ENCODE data around the gene NAPEPLD.
"Not testable (repeated sequence)": the region's sequence is repeated elsewhere in the genome, so short reads cannot be mapped to it uniquely, and the experiment has no call there.

Gene NAPEPLD

DNA sequence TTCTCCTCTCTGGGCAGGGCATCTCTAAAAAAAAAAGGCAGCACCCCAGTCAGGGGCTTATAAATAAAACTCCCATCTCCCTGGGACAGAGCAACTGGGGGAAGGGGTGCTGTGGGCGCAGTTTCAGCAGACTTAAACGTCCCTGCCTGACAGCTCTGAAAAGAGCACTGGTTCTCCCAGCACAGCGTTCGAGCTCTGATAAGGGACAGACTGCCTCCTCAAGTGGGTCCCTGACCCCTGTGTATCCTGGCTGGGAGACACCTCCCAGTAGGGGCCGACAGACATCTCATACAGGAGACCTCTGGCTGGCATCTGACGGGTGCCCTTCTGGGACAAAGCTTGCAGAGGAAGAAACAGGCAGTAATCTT is 42.2 kb downstream of the NAPEPLD start:
- not testable (repeated sequence) for H3K4me1 ChIP-seq (ENCODE audit: control insufficient read depth, insufficient read depth, low read length); DNase-seq (ENCODE audit: low read depth, low spot score); H3K27ac ChIP-seq (ENCODE audit: low read length); H3K36me3 ChIP-seq (ENCODE audit: control insufficient read depth, insufficient read depth, low read length); H3K4me3 ChIP-seq (ENCODE audit: low read length); H3K9me3 ChIP-seq (ENCODE audit: control insufficient read depth, insufficient read depth, low read length); H3K27me3 ChIP-seq (ENCODE audit: control insufficient read depth, insufficient read depth, low read length)
- WGBS (ENCODE audit: insufficient coverage, insufficient read length): no CpG with 5 or more reads among the region's 6 CpGs

DNA sequence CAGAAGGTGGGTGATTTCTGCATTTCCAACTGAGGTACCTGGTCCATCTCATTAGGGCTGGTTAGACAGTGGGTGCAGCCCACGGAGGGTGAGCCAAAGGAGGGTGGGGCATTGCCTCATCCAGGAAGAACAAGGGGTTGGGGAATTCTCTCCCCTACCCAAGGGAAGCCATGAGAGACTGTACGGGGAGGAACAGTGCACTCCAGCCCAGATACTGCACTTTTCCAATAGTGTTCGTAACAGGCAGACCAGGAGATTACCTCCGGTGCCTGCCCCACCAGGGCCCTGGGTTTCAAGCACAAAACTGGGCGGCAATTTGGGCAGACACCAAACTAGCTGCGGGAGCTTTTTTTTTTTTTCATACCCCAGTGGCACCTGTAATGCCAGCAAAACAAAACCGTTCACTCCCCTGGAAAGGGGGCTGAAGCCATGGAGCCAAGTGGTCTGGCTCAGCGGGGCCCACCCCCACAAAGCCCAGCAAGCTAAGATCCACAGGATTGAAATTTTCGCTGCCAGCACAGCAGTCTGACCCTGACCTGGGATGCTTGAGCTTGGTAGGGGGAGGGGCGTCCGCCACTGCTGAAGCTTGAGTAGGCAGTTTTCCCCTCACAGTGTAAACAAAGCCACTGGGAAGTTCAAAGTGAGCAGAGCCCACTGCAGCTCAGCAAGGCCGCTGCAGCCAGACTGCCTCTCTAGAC is 42.7 kb downstream of the NAPEPLD start:
- no peaks in the 10 kb centered on the region for H3K36me3 ChIP-seq (ENCODE audit: control insufficient read depth, insufficient read depth, low read length)
- H3K4me1 ChIP-seq (ENCODE audit: control insufficient read depth, insufficient read depth, low read length): peaks cover 2% of the 10 kb centered on the region
- H3K27me3 ChIP-seq (ENCODE audit: control insufficient read depth, insufficient read depth, low read length): no peaks in the 10 kb centered on the region
- no peak overlapping the region for H3K4me3 ChIP-seq (ENCODE audit: low read length)
- peak; percentile 25 for DNase-seq (ENCODE audit: low read depth, low spot score)
- H3K27ac ChIP-seq (ENCODE audit: low read length): no peak overlapping the region
- no peaks in the 10 kb centered on the region for H3K9me3 ChIP-seq (ENCODE audit: control insufficient read depth, insufficient read depth, low read length)
- no CpG with 5 or more reads among the region's 12 CpGs for WGBS (ENCODE audit: insufficient coverage, insufficient read length)

DNA sequence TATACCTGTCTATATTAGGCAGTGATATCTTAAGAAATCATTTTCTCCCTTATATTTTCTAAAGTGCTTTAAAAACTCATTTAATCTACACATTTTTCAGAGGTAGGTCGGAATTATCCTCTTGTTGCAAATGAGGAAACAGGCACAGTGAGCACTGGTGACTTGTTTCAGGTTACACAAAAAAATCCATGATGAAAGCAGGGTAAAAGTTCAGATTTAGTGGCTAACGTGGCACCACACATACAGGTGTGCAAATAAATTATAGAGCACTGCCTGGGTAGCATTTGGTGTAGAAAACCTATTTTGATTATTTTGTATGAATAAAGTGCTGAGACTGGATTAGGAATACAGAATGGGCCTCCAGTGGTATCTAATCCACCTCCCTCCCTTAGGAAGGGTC is 47.4 kb downstream of the NAPEPLD start:
- H3K9me3 ChIP-seq (ENCODE audit: control insufficient read depth, insufficient read depth, low read length): no peaks in the 10 kb centered on the region
- WGBS (ENCODE audit: insufficient coverage, insufficient read length): no CpG with 5 or more reads among the region's 2 CpGs
- no peaks in the 10 kb centered on the region for H3K4me1 ChIP-seq (ENCODE audit: control insufficient read depth, insufficient read depth, low read length)
- no peak for DNase-seq (ENCODE audit: low read depth, low spot score)
- no peaks in the 10 kb centered on the region for H3K36me3 ChIP-seq (ENCODE audit: control insufficient read depth, insufficient read depth, low read length)
- H3K27ac ChIP-seq (ENCODE audit: low read length): no peak overlapping the region
- H3K27me3 ChIP-seq (ENCODE audit: control insufficient read depth, insufficient read depth, low read length): no peaks in the 10 kb centered on the region
- no peak overlapping the region for H3K4me3 ChIP-seq (ENCODE audit: low read length)

DNA sequence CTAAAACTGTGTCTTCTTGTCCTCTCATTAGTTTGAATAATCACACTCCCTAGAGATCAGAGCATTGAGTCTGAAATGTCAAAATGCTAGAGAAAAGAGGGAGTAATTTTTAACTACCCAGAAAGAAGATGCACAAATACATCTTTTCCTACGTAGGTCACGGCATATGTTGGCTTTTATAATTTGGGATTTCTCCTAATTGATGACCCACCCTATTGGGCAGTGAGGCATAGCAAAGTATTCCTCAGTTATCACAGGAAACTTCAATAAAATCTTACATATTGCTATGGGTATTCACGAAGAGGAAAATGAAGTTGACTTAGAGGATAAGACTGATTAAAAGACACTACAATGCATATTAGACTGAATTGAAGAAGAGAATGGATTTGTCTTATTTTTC is 48.6 kb downstream of the NAPEPLD start:
- WGBS (ENCODE audit: insufficient coverage, insufficient read length): no CpG with 5 or more reads among the region's 3 CpGs
- Histone ChIP-seq H3K9me3 (ENCODE audit: control insufficient read depth, insufficient read depth, low read length) (no peaks in the 10 kb centered on the region), H3K4me1 (ENCODE audit: control insufficient read depth, insufficient read depth, low read length) (no peaks in the 10 kb centered on the region), H3K4me3 (ENCODE audit: low read length) (no peak overlapping the region), H3K36me3 (ENCODE audit: control insufficient read depth, insufficient read depth, low read length) (no peaks in the 10 kb centered on the region), H3K27ac (ENCODE audit: low read length) (no peak overlapping the region), H3K27me3 (ENCODE audit: control insufficient read depth, insufficient read depth, low read length) (no peaks in the 10 kb centered on the region)
- no peak for DNase-seq (ENCODE audit: low read depth, low spot score)

DNA sequence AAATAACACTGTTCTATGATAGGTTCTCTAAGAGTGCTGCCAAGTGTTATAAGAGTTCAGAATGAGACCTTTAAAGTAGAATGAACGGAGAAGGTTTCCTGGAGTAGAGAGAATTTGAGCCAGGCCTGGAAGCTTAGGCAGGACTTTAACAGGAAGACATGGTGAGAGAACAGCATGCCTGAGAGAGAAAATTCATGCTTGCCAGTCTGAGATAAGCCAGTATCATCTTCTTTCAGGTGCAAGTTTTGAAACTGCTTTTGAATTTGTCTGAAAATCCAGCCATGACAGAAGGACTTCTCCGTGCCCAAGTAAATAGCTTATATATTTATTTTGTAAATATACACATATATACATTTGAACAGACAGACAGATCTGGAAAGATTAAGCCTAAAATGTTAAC is 51.9 kb downstream of the NAPEPLD start:
- no peak overlapping the region for H3K27ac ChIP-seq (ENCODE audit: low read length)
- no peak overlapping the region for H3K4me3 ChIP-seq (ENCODE audit: low read length)
- no peak for DNase-seq (ENCODE audit: low read depth, low spot score)
- no peaks in the 10 kb centered on the region for H3K9me3 ChIP-seq (ENCODE audit: control insufficient read depth, insufficient read depth, low read length)
- no peaks in the 10 kb centered on the region for H3K27me3 ChIP-seq (ENCODE audit: control insufficient read depth, insufficient read depth, low read length)
- no peaks in the 10 kb centered on the region for H3K36me3 ChIP-seq (ENCODE audit: control insufficient read depth, insufficient read depth, low read length)
- no CpG with 5 or more reads among the region's 2 CpGs for WGBS (ENCODE audit: insufficient coverage, insufficient read length)
- no peaks in the 10 kb centered on the region for H3K4me1 ChIP-seq (ENCODE audit: control insufficient read depth, insufficient read depth, low read length)

DNA sequence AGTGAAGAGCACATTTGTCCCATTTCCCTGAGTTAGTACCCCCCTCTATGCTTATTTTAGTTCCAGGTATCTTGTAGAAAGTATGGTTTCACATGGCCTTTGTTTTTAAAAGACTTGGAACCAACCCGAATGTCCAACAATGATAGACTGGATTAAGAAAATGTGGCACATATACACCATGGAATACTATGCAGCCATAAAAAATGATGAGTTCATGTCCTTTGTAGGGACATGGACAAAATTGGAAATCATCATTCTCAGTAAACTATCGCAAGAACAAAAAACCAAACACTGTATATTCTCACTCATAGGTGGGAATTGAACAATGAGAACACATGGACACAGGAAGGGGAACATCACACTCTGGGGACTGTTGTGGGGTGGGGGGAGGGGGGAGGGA is 53.3 kb downstream of the NAPEPLD start:
- not testable (repeated sequence) for DNase-seq (ENCODE audit: low read depth, low spot score); H3K27me3 ChIP-seq (ENCODE audit: control insufficient read depth, insufficient read depth, low read length); H3K4me1 ChIP-seq (ENCODE audit: control insufficient read depth, insufficient read depth, low read length); H3K9me3 ChIP-seq (ENCODE audit: control insufficient read depth, insufficient read depth, low read length); H3K4me3 ChIP-seq (ENCODE audit: low read length); H3K27ac ChIP-seq (ENCODE audit: low read length); H3K36me3 ChIP-seq (ENCODE audit: control insufficient read depth, insufficient read depth, low read length)
- no CpG with 5 or more reads among the region's 2 CpGs for WGBS (ENCODE audit: insufficient coverage, insufficient read length)

DNA sequence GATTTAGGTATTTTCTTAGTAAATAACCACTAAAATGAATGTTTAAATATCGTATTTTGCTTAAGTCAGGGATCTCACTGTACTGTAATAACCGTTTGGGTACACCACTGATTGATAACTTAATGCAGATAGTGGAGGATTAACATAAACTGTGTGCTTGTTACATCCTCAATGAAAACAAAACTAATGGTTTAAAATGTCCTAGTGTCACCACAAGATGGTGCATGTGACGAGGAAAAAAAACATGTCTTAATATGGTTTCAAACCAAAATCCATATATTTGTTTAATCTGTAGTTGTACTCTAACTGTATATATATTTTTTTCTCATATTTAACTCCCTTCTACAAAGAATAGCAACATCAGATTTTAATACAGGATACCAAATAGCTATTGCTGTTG is 54.8 kb downstream of the NAPEPLD start:
- H3K4me3 ChIP-seq (ENCODE audit: low read length): no peak overlapping the region
- H3K27ac ChIP-seq (ENCODE audit: low read length): no peak overlapping the region
- no CpG with 5 or more reads among the region's 3 CpGs for WGBS (ENCODE audit: insufficient coverage, insufficient read length)
- no peaks in the 10 kb centered on the region for H3K36me3 ChIP-seq (ENCODE audit: control insufficient read depth, insufficient read depth, low read length)
- no peaks in the 10 kb centered on the region for H3K9me3 ChIP-seq (ENCODE audit: control insufficient read depth, insufficient read depth, low read length)
- no peak for DNase-seq (ENCODE audit: low read depth, low spot score)
- H3K27me3 ChIP-seq (ENCODE audit: control insufficient read depth, insufficient read depth, low read length): no peaks in the 10 kb centered on the region
- no peaks in the 10 kb centered on the region for H3K4me1 ChIP-seq (ENCODE audit: control insufficient read depth, insufficient read depth, low read length)

DNA sequence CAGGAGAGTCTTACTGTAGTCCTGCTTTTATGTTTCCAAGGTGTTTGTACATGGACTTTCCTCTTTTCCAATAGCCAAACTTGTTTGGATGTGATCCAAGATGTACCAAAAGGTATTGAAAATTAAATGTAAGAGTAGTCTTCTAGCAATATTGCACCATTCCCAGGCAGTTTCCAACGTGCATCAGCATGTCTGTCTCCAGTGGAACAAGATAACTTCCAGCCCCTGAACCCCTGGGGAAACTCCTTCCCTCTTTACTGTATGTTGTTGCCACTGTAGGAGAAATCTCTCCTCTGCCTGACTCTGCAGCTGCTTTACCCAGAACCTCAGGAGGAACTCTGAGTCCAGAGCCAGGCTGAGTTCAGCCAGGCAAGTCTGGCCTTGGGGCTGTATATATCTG is 55.5 kb downstream of the NAPEPLD start:
- DNase-seq (ENCODE audit: low read depth, low spot score): no peak
- Histone ChIP-seq H3K27ac (ENCODE audit: low read length) (no peak overlapping the region), H3K27me3 (ENCODE audit: control insufficient read depth, insufficient read depth, low read length) (no peaks in the 10 kb centered on the region), H3K36me3 (ENCODE audit: control insufficient read depth, insufficient read depth, low read length) (no peaks in the 10 kb centered on the region), H3K9me3 (ENCODE audit: control insufficient read depth, insufficient read depth, low read length) (no peaks in the 10 kb centered on the region), H3K4me1 (ENCODE audit: control insufficient read depth, insufficient read depth, low read length) (no peaks in the 10 kb centered on the region), H3K4me3 (ENCODE audit: low read length) (no peak overlapping the region)
- WGBS (ENCODE audit: insufficient coverage, insufficient read length): no CpG with 5 or more reads among the region's 1 CpG

DNA sequence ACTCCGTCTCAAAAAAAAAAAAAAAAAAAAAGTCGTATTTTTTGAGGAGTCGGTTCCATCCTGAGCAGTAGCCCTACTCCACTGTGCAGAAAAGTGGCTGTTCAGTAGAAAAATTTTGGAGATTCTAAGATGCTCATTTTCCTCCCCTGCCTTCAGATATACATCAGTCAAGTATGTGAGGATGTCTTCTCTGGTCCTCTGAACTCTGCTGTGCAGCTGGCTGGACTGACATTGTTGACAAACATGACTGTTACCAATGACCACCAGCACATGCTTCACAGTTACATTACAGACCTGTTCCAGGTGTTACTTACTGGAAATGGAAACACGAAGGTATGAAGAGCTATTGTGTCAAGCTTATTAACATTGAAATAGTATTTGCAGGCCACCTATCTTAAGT is 56.6 kb downstream of the NAPEPLD start:
- not testable (repeated sequence) for H3K36me3 ChIP-seq (ENCODE audit: control insufficient read depth, insufficient read depth, low read length); H3K27me3 ChIP-seq (ENCODE audit: control insufficient read depth, insufficient read depth, low read length); H3K27ac ChIP-seq (ENCODE audit: low read length); H3K4me3 ChIP-seq (ENCODE audit: low read length); H3K4me1 ChIP-seq (ENCODE audit: control insufficient read depth, insufficient read depth, low read length); DNase-seq (ENCODE audit: low read depth, low spot score); H3K9me3 ChIP-seq (ENCODE audit: control insufficient read depth, insufficient read depth, low read length)
- WGBS (ENCODE audit: insufficient coverage, insufficient read length): no CpG with 5 or more reads among the region's 4 CpGs

DNA sequence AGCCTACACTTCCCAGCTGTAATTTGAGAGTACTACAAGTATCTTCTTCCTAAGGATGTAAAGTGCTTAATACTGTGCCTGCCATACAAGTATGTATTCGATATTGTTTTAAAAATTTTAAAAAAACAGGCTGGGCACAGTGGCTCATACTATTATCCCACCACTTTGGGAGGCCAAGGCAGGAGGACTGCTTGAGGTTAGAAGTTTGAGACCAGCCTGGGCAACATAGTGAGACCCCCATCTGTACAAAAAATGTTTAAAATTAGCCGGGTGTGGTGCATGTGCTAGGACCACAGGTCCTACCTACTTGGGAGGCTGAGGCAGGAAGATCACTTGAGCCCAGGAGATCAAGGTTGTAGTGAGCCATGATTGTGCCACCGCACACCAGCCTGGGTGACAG is 65.7 kb downstream of the NAPEPLD start:
- Histone ChIP-seq H3K4me3 (ENCODE audit: low read length) (no peak overlapping the region), H3K9me3 (ENCODE audit: control insufficient read depth, insufficient read depth, low read length) (no peaks in the 10 kb centered on the region), H3K27ac (ENCODE audit: low read length) (no peak overlapping the region), H3K4me1 (ENCODE audit: control insufficient read depth, insufficient read depth, low read length) (no peaks in the 10 kb centered on the region), H3K36me3 (ENCODE audit: control insufficient read depth, insufficient read depth, low read length) (peaks cover 3% of the 10 kb centered on the region; the same call in 1 of the 2 replicates), H3K27me3 (ENCODE audit: control insufficient read depth, insufficient read depth, low read length) (no peaks in the 10 kb centered on the region)
- WGBS (ENCODE audit: insufficient coverage, insufficient read length): no CpG with 5 or more reads among the region's 3 CpGs
- DNase-seq (ENCODE audit: low read depth, low spot score): no peak

DNA sequence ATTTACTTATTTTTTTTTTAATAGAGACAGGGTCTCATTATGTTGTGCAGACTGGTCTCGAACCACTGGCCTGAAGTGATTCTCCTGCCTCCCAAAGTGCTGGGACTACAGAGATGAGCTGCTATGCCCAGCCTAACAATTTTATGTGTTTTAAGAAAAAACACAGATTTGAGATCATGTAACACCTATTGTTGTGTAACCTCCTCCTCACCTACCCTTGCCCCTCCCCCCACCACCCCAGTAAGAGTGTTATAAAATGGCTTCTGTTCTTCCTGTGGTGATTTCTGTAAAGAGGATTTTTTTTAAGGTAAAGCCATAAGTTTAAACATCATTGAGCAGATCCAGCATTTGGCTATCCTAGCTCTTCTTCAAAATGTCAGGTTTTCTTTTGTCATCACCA is 66.4 kb downstream of the NAPEPLD start:
- no peak overlapping the region for H3K4me3 ChIP-seq (ENCODE audit: low read length)
- peaks cover 3% of the 10 kb centered on the region; the same call in 1 of the 2 replicates for H3K36me3 ChIP-seq (ENCODE audit: control insufficient read depth, insufficient read depth, low read length)
- H3K27me3 ChIP-seq (ENCODE audit: control insufficient read depth, insufficient read depth, low read length): no peaks in the 10 kb centered on the region
- H3K27ac ChIP-seq (ENCODE audit: low read length): no peak overlapping the region
- H3K4me1 ChIP-seq (ENCODE audit: control insufficient read depth, insufficient read depth, low read length): no peaks in the 10 kb centered on the region
- WGBS (ENCODE audit: insufficient coverage, insufficient read length): no CpG with 5 or more reads among the region's 1 CpG
- DNase-seq (ENCODE audit: low read depth, low spot score): no peak
- H3K9me3 ChIP-seq (ENCODE audit: control insufficient read depth, insufficient read depth, low read length): no peaks in the 10 kb centered on the region

Data from iPS DF 6.9 (cell line).